GM19238 (cell line): Measurements from ENCODE around the gene LRP3.

Experiments
- DNase-seq: peaks from one replicate; pipeline ENCODE4 v3.0.0; 2011; ENCODE audit warnings: low spot score; ENCODE audit not compliant: insufficient read length

Gene LRP3

GRCh38 chr19:33235269-33235995 lies 41.3 kb downstream of the LRP3 start:
- peak; percentile 80 for DNase-seq

DNA sequence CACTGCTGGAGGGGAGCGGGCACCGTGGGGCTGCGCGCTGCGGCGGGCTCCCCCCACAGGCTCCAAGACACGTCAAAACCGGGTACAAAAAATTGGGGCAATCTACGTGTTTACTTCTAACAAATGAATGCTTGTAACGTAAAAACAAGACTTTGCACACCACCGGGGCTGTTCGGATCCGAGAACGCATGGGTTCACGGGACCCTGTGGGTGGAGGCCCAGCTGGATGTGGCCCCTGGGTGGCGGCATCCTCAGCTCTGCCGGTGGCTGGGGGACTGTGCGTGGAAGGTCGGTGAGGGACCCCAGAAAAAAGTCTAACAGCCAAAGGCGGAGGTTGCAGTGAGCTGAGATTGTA lies 41.8 kb downstream of the LRP3 start:
- no peak for DNase-seq

- no peak for DNase-seq
Measured at GRCh38 chr19:33236696-33237390, 42.7 kb downstream of the LRP3 start.

- no peak for DNase-seq
Measured at GRCh38 chr19:33238481-33239149, 44.5 kb downstream of the LRP3 start.

GRCh38 chr19:33239223-33239975 lies 45.3 kb downstream of the LRP3 start:
- no peak for DNase-seq

GRCh38 chr19:33240181-33240771 lies 46.1 kb downstream of the LRP3 start:
- DNase-seq = no peak

DNA sequence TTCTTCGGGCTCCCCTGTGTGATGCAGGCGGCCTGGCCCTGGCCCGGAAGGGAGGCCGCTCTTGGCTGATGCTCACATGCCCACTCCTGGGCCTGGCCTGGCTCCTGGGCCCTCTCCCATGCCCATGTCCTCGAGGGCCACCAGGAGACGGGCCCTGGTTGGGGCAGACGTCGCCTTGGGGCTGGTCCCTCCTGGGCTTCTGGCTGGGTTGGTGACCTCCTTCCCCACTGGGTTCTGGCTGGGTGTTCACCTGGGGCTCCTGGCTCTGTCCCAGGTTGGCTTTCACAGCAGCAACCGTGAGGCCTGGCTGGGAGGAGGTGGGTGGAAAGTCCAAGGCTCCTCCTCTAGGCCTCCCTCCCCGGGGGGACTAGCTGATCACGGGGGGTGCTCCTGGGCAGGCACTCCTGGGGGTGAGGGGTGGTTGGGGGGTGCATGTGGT lies 47.0 kb downstream of the LRP3 start:
- no peak for DNase-seq

- DNase-seq = no peak
Measured at GRCh38 chr19:33241530-33242101, 47.5 kb downstream of the LRP3 start.

DNA sequence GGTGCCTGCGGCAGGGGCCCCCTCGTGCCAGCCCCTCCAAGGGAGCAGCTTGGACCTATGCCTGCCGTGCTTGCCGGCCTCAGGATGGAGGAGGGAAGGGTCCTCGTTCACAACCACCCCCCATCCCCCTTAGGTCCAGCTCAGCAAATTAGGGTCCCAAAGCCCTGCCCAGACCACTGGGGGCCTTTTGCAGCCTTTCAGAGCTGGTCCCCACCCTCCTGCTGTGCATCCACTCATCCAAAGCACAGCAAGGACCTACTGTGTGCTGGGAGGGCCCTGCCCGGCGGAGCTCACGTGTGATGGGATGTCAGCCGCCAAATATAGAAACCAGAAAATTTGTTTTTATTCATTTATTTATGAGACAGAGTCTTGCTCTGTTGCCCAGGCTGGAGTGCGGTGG lies 48.0 kb downstream of the LRP3 start:
- DNase-seq = no peak

- no peak for DNase-seq
Measured at GRCh38 chr19:33242911-33243310, 48.8 kb downstream of the LRP3 start.

GRCh38 chr19:33245948-33246708 lies 52.0 kb downstream of the LRP3 start:
- DNase-seq = no peak

DNA sequence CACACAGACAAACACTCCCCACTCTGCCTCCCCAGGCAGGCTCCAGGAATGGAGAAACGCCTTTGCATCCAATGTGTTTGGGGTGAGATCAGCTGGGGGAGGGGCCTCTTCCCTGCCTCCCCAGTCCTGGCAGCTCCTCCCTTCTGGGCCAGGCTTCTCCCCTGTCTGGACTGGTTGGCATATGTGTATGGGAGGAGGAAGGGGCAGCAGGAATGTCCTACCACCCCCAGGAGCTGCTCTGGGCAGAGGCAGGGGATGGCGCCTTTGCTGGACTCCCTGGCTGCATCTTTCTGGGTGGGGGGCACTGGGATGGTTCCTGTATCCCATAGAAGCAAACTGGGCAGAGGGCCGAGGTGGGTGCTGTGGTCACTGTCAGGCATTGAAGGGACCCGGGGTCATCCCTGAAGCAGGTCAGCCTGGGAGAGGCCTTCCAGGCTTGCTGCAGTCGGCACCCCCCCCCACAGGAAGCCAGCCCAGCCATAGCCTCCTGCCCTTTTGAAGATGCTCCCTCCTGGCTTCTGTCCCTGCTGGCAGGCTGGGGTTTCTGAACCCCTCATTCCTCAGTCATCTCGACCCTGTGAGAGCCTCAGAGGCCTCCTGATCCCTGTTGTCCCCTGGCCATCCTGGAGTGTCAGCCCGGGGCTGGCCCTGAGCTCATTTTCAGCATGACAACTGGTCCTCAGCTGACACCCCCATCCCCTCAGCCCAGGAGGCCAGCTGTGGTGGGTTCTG lies 52.7 kb downstream of the LRP3 start:
- no peak for DNase-seq

- no peak for DNase-seq
Measured at GRCh38 chr19:33247441-33247819, 53.3 kb downstream of the LRP3 start.

- DNase-seq = no peak
Measured at GRCh38 chr19:33248104-33248503, 54.0 kb downstream of the LRP3 start.

GRCh38 chr19:33248553-33248953 lies 54.4 kb downstream of the LRP3 start:
- no peak for DNase-seq

DNA sequence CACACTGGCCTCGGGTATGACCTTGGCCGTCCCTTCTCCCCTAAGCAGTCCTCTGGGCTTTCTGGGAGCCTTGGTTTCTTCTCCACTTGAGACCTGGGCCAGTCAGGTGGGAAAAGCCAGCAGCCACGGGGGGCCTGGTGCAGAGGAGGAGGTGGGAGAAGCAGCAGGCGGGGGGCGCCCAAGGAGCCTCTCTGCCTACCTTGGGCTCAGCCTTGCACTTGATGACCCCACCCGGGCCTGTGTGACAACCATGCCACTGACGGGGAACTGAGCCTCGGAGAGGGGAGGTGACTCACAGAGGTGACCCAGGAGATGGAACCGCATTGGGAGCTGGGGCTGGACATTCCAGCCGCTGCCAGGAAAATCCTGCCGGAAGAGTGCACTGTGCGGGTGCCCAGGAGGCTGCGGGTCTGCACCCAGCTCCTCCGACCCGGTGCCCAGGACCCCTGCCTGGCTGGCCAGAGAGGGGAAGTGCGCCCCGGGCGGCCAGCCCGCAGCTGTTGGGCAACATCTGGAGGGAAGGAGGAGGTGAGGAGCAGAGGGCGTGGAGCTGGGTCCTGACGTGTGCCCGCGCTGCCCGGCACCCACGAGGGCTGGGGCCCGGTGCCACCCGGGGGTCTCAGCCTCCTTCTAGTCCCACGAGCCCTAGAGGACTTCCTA lies 55.0 kb downstream of the LRP3 start:
- DNase-seq = no peak

GRCh38 chr19:33249740-33250366 lies 55.7 kb downstream of the LRP3 start:
- DNase-seq = no peak

- DNase-seq = no peak
Measured at GRCh38 chr19:33250500-33250899, 56.4 kb downstream of the LRP3 start.

DNA sequence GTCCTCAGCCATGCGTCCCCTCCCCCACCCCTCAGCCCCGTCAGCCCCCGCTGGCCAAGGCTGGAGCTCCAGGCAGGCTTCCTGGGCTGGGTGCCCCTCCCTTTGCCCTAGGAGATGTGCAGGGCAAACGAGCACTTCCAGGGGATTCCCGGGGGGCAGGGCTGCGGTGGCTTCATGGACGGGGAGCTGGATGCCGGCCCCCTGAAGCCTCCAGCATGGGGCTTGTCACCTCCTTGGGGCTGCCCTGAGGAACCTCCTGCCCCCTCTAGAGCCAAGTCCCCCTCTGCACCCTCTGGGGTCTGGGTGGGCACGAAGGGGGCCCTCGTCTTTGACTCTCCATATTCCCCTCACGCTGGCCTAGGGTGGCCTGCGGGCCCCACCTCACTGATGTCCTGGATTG lies 56.9 kb downstream of the LRP3 start:
- DNase-seq = no peak
